GM12801 (cell line): Measurements from ENCODE around the gene TYRP1.

Experiments used
- CTCF ChIP-seq: IDR thresholded peaks from one replicate; pipeline ENCODE4 v1.5.1; 2011; ENCODE audit warnings: control low read depth; ENCODE audit not compliant: insufficient read length; ENCODE audit errors: extremely low read depth

TYRP1 gene, protein sequence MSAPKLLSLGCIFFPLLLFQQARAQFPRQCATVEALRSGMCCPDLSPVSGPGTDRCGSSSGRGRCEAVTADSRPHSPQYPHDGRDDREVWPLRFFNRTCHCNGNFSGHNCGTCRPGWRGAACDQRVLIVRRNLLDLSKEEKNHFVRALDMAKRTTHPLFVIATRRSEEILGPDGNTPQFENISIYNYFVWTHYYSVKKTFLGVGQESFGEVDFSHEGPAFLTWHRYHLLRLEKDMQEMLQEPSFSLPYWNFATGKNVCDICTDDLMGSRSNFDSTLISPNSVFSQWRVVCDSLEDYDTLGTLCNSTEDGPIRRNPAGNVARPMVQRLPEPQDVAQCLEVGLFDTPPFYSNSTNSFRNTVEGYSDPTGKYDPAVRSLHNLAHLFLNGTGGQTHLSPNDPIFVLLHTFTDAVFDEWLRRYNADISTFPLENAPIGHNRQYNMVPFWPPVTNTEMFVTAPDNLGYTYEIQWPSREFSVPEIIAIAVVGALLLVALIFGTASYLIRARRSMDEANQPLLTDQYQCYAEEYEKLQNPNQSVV

GRCh38 chr9:12693141-12693540 is at the start of gene TYRP1:
TSS of gene TYRP1 (plus strand) at chr9:12693385. CDS start at chr9:12693997, 612 bp downstream.
- no peak for TF ChIP-seq CTCF

DNA sequence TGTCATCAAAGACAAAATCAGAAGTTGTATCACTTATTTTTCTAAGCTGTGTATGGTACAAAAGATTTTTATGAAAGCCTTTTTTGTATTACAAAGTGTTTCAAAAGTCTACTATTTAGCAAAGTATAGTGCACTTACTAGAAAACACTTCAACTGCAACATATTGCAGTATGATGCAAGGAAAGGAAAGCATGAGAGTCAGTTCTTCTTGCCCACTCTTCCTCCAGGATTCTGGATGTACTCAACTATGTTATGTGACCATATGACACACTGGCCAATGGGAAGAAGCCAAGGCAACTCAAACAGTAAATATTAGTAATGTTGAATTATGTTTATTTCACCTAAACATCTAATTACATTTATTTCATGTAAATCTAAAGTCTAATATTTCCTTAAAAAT is 49.5 kb upstream of the TYRP1 start:
- no peak for TF ChIP-seq CTCF

DNA sequence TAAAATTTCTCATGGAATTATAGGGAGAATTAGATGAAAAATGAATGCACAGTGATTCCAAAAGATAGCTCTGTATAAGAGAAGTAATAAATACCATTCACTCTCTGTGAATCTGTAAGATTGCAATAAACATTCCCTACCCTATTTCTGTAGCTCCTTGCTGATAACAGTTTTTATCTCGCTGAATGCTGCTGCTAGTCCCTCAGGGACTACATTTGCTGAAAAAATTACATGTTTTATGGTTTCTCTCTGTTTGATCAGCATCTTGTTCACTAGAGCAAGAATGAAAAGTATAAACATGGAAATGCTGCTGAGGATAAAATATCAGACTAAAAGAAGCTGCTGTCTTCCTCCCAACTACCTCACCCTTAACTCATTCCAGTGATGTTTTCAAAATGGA is 44.3 kb upstream of the TYRP1 start:
- TF ChIP-seq CTCF: no peak

GRCh38 chr9:12651125-12651524 is 42.1 kb upstream of the TYRP1 start:
- TF ChIP-seq CTCF: no peak

GRCh38 chr9:12652973-12653372 is 40.2 kb upstream of the TYRP1 start:
- no peak for TF ChIP-seq CTCF

- TF ChIP-seq CTCF: no peak
Observed at GRCh38 chr9:12656803-12657202, 36.4 kb upstream of the TYRP1 start.

GRCh38 chr9:12657233-12657632 is 36.0 kb upstream of the TYRP1 start:
- TF ChIP-seq CTCF: no peak
